Thyroid gland (tissue), 4 donors: ENCODE results near the gene NFIX.

ENCODE experiments used
- CTCF ChIP-seq, 6 experiments: fragments of 200-600 bp in 3 of 6; fragments of 450-650 bp in 3 of 6; sonication (generic) in 3 of 6; IDR thresholded peaks; one replicate each; pipeline ENCODE4 v1.5.1; 2016 to 2019; ENCODE audit warnings: antibody characterized with exemption in 6 of 6, mild to moderate bottlenecking in 2 of 6, inconsistent platforms in 1 of 6, moderate library complexity in 1 of 6
- POLR2A ChIP-seq, 2 donors: fragments of 450-650 bp; IDR thresholded peaks; one replicate each; pipeline ENCODE4 v1.6.1; 2017; ENCODE audit warnings: antibody characterized with exemption in 2 of 2, mild to moderate bottlenecking in 2 of 2, moderate library complexity in 1 of 2

GRCh38 chr19:13092606-13093235, 97.4 kb downstream of the NFIX start:
- TF ChIP-seq CTCF (IDR thresholded peaks at IDR 0.05) (no peak), POLR2A (IDR thresholded peaks at IDR 0.05) (no peak)
